NB4 (cell line): ENCODE results near the gene GABRR2.

Experiments used
- DNase-seq: peaks from one replicate; pipeline ENCODE4 v3.0.0; 2010; ENCODE audit warnings: low read depth
- H3K4me3 ChIP-seq: one replicate; pipeline ENCODE4 v1.5.1; 2011; ENCODE audit warnings: mild to moderate bottlenecking, low read depth, low read length, moderate library complexity
- CTCF ChIP-seq: IDR thresholded peaks from one replicate; pipeline ENCODE4 v1.5.1; 2012; ENCODE audit warnings: low read depth, low read length
- MAX ChIP-seq: IDR thresholded peaks from 2 replicates; pipeline ENCODE4 v1.6.1; 2011; ENCODE audit warnings: low read depth, low read length
- MYC ChIP-seq: IDR thresholded peaks from 2 replicates; pipeline ENCODE4 v1.6.1; 2011; ENCODE audit warnings: low read depth, low read length
- POLR2A ChIP-seq: IDR thresholded peaks from 2 replicates; pipeline ENCODE4 v1.6.1; 2011; ENCODE audit warnings: mild to moderate bottlenecking; ENCODE audit not compliant: insufficient read length; ENCODE audit errors: extremely low read depth

Gene GABRR2

GRCh38 chr6:89214197-89214596 lies 100.9 kb downstream of the GABRR2 start:
- H3K4me3 ChIP-seq = no peak overlapping the region
- no peak for DNase-seq
- TF ChIP-seq CTCF (no peak), MYC (no peak), POLR2A (no peak), MAX (no peak)

GRCh38 chr6:89212472-89212871 lies 102.6 kb downstream of the GABRR2 start:
- TF ChIP-seq CTCF (no peak), MYC (no peak), MAX (no peak), POLR2A (no peak)
- H3K4me3 ChIP-seq = no peak overlapping the region

GRCh38 chr6:89209457-89209856 lies 105.6 kb downstream of the GABRR2 start:
- no peak overlapping the region for H3K4me3 ChIP-seq
- TF ChIP-seq CTCF (no peak), MAX (no peak), MYC (no peak), POLR2A (no peak)
- peak; percentile 18 for DNase-seq

More at GRCh38 chr6:89212472-89212871, 102.6 kb downstream of the GABRR2 start:
- DNase-seq = no peak

- no peak for DNase-seq
- TF ChIP-seq POLR2A (no peak), CTCF (no peak), MAX (no peak), MYC (no peak)
- H3K4me3 ChIP-seq = no peak overlapping the region
These were observed 106.5 kb downstream of the GABRR2 start for GRCh38 chr6:89208551-89208950.
